ENCODE results near the gene TMEM151A. TPM values are rescaled to one million over a fixed set of nuclear protein-coding genes. Genes with fewer than 3 reads are reported as not detected.
"Not testable (repeated sequence)": the region's sequence is repeated elsewhere in the genome, so short reads cannot be mapped to it uniquely, and the experiment has no call there.

TMEM151A gene
- total RNA-seq, 2 experiments from 2014 or later: 0.11 to 0.14 TPM

DNA sequence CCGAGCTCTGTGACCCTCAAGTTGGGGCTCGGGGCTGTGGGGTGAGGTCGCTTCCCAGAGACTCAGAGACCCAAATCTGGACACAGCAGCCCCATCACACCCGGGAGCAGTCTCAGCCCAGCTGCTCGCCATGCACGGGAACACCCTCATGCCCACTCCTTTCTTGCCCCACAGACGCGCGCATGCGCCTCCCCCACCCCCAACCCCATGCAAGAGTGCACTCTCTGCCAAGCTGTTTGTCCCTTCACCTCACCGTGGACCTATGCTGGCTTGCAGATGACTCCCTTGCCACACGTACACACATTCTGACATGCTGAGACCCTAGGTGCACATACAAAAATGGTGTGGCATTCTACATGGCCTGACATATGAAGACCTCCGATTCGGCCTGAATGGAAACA is 25.6 kb downstream of the TMEM151A start:
- Histone ChIP-seq H3K27me3 (ENCODE audit: control insufficient read depth in 1 of 2, insufficient read depth in 2 of 2, low read length in 2 of 2) (no peaks in the 10 kb centered on the region), H3K36me3 (ENCODE audit: insufficient read depth, low read length) (no peaks in the 10 kb centered on the region), H3K4me1 (ENCODE audit: insufficient read depth, low read length) (peaks cover 63% of the 10 kb centered on the region), H3K27ac (ENCODE audit: low read depth in 1 of 2, low read length in 2 of 2) (peak overlapping the region; percentile 82 to 91), H3K9me3 (ENCODE audit: control insufficient read depth in 1 of 2, insufficient read depth in 1 of 2, low read length in 2 of 2) (no peaks in the 10 kb centered on the region), H3K4me3 (ENCODE audit: low read length) (no peak overlapping the region)
- ATAC-seq (ENCODE audit: poor library complexity) (peak; percentile 6), DNase-seq (peak in 8 of 14 experiments; percentile 31 to 65 (median 48))
- H3K4me3 Mint-ChIP-seq: peak overlapping the region; percentile 88
- H3K4me1 Mint-ChIP-seq (ENCODE audit: low read depth): peaks cover 58% of the 10 kb centered on the region
- H3K27ac Mint-ChIP-seq: peak overlapping the region; percentile 99
- CTCF ChIA-PET: no interaction called here
- intact Hi-C loops (cut with DNase I, micrococcal nuclease): no loop called here
- no peaks in the 10 kb centered on the region for H3K27me3 Mint-ChIP-seq
- no peaks in the 10 kb centered on the region for H3K9me3 Mint-ChIP-seq
- POLR2A ChIA-PET: interaction anchor here (0.9 to 2.3 kb wide), 11 partner anchors 9 to 1572 kb away, joined by 3 to 12 read pairs (median 6); partner anchors contain the start of genes B4GAT1, BRMS1, SLC29A2 and YIF1A
- no peaks in the 10 kb centered on the region for H3K36me3 Mint-ChIP-seq (ENCODE audit: low read depth)
- TF ChIP-seq, protein P1, sequence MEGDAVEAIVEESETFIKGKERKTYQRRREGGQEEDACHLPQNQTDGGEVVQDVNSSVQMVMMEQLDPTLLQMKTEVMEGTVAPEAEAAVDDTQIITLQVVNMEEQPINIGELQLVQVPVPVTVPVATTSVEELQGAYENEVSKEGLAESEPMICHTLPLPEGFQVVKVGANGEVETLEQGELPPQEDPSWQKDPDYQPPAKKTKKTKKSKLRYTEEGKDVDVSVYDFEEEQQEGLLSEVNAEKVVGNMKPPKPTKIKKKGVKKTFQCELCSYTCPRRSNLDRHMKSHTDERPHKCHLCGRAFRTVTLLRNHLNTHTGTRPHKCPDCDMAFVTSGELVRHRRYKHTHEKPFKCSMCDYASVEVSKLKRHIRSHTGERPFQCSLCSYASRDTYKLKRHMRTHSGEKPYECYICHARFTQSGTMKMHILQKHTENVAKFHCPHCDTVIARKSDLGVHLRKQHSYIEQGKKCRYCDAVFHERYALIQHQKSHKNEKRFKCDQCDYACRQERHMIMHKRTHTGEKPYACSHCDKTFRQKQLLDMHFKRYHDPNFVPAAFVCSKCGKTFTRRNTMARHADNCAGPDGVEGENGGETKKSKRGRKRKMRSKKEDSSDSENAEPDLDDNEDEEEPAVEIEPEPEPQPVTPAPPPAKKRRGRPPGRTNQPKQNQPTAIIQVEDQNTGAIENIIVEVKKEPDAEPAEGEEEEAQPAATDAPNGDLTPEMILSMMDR (IDR thresholded peaks at IDR 0.05): no peak

DNA sequence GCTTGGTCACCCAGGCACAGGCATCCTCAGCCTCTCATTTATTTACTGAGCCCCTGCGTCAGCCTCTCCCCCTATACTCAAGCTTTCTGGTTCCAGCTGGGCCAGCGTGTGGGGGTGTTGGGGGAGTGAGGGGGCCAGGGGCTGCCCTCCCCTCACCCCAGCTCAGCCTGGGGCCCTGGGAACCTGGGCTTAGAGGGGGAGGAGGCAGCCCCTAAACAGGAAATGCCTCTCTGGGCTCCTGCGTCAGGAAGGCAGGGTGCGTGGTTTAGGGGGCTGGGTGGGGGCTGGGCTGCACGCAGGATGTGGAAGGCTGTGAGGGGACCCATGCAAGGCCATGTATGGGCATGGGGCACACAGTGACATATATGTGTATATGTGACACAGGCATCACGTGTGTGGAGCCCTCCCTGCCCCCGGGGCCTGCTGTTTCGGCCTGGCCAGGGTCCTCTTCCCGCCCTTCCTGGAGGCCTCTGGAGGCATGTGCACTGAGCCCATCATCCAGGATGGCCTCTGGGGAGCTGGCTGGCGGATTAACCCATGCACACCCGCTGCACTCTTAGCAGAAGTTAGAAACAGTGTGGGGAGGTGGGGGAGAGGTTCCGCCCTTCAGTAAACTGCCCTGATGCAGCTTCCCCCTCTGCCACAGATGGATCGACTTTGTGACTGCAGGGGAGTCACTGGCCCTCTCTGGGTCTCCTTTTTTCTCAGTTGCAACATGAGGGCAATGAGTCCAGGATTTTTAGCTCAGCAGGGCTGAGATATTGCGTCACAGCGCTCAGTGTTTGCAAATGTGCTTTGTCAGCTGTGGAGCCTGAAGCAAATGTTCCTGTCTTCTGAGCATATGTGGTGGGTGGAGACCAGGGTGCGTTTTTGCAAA is 26.3 kb downstream of the TMEM151A start:
- Mint-ChIP-seq H3K27me3 (no peaks in the 10 kb centered on the region), H3K4me1 (ENCODE audit: low read depth) (peaks cover 64% of the 10 kb centered on the region), H3K4me3 (peak overlapping the region; percentile 88), H3K36me3 (ENCODE audit: low read depth) (no peaks in the 10 kb centered on the region), H3K9me3 (no peaks in the 10 kb centered on the region), H3K27ac (peak overlapping the region; percentile 99)
- CTCF ChIA-PET: no interaction called here
- peak overlapping the region; percentile 82 to 91 for H3K27ac ChIP-seq (ENCODE audit: low read depth in 1 of 2, low read length in 2 of 2)
- H3K36me3 ChIP-seq (ENCODE audit: insufficient read depth, low read length): no peaks in the 10 kb centered on the region
- H3K9me3 ChIP-seq (ENCODE audit: control insufficient read depth in 1 of 2, insufficient read depth in 1 of 2, low read length in 2 of 2): no peaks in the 10 kb centered on the region
- H3K4me1 ChIP-seq (ENCODE audit: insufficient read depth, low read length): peaks cover 58% of the 10 kb centered on the region
- POLR2A ChIA-PET: interaction anchor here (0.7 to 2.3 kb wide), 13 partner anchors 9 to 1573 kb away, joined by 3 to 12 read pairs (median 4); partner anchors contain the start of genes B4GAT1, BRMS1, SLC29A2 and YIF1A
- intact Hi-C loops (cut with DNase I, micrococcal nuclease): no loop called here
- TF ChIP-seq, protein P1 (IDR thresholded peaks at IDR 0.05): no peak
- no peaks in the 10 kb centered on the region for H3K27me3 ChIP-seq (ENCODE audit: control insufficient read depth in 1 of 2, insufficient read depth in 2 of 2, low read length in 2 of 2)
- DNase-seq (peak; percentile 31 to 91 (median 64)), ATAC-seq (ENCODE audit: poor library complexity) (peak; percentile 90)
- peak overlapping the region; percentile 14 for H3K4me3 ChIP-seq (ENCODE audit: low read length)

DNA sequence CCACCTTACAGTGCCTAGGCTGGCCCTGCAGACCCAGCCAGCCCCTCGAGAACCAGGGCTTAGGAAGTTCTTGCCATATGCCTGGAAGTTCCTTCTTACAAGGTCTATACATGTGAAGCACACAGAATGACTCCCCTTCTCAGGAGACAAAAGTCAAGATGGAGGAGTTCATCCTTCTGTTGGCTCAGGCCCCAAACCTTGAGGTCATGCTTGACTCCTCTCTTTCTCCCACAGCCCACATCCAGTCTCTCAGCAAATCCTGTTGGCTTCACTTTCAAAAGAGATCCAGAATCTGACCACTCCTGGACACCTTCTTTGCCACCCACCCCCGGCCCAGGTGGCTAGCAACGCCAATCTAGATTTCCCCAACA is 26.9 kb downstream of the TMEM151A start:
- peak overlapping the region; percentile 99 for H3K27ac Mint-ChIP-seq
- H3K27ac ChIP-seq (ENCODE audit: low read depth in 1 of 2, low read length in 2 of 2): peak overlapping the region; percentile 82 to 91

DNA sequence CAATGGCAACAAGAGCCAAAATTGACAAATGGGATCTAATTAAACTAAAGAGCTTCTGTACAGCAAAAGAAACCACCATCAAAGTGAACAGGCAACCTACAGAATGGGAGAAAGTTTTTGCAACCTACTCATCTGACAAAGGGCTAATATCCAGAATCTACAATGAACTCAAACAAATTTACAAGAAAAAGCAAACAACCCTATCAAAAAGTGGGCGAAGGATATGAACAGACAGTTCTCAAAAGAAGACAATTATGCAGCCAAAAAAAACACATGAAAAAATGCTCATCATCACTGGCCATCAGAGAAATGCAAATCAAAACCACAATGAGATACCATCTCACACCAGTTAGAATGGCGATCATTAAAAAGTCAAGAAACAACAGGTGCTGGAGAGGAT is 28.6 kb downstream of the TMEM151A start:
- not testable (repeated sequence) for ATAC-seq (ENCODE audit: poor library complexity)
- H3K27ac Mint-ChIP-seq: peak overlapping the region; percentile 42

More for the DNA sequence above, 26.9 kb downstream of the TMEM151A start:
- no peaks in the 10 kb centered on the region for H3K36me3 Mint-ChIP-seq (ENCODE audit: low read depth)
- intact Hi-C loops (cut with DNase I, micrococcal nuclease): no loop called here
- no peaks in the 10 kb centered on the region for H3K27me3 ChIP-seq (ENCODE audit: control insufficient read depth in 1 of 2, insufficient read depth in 2 of 2, low read length in 2 of 2)
- peak overlapping the region; percentile 14 for H3K4me3 ChIP-seq (ENCODE audit: low read length)
- no peaks in the 10 kb centered on the region for H3K9me3 Mint-ChIP-seq
- H3K4me1 Mint-ChIP-seq (ENCODE audit: low read depth): peaks cover 70% of the 10 kb centered on the region
- TF ChIP-seq, protein P1 (IDR thresholded peaks at IDR 0.05): no peak
- POLR2A ChIA-PET: interaction anchor here (0.7 to 2.3 kb wide), 6 partner anchors 8 to 820 kb away, joined by 3 to 12 read pairs (median 6); partner anchors contain the start of genes BRMS1 and YIF1A
- H3K4me1 ChIP-seq (ENCODE audit: insufficient read depth, low read length): peaks cover 51% of the 10 kb centered on the region
- no peaks in the 10 kb centered on the region for H3K27me3 Mint-ChIP-seq
- H3K36me3 ChIP-seq (ENCODE audit: insufficient read depth, low read length): no peaks in the 10 kb centered on the region
- DNase-seq (no peak), ATAC-seq (ENCODE audit: poor library complexity) (no peak)
- H3K9me3 ChIP-seq (ENCODE audit: control insufficient read depth in 1 of 2, insufficient read depth in 1 of 2, low read length in 2 of 2): no peaks in the 10 kb centered on the region
- CTCF ChIA-PET: no interaction called here
- peak overlapping the region; percentile 88 for H3K4me3 Mint-ChIP-seq

GRCh38 chr11:66320748-66321147 is 29.1 kb downstream of the TMEM151A start:
- H3K36me3 Mint-ChIP-seq (ENCODE audit: low read depth); H3K4me3 Mint-ChIP-seq; H3K27me3 Mint-ChIP-seq; H3K27ac Mint-ChIP-seq; DNase-seq; POLR2A ChIA-PET; CTCF ChIA-PET; H3K36me3 ChIP-seq (ENCODE audit: insufficient read depth, low read length); H3K27me3 ChIP-seq (ENCODE audit: control insufficient read depth in 1 of 2, insufficient read depth in 2 of 2, low read length in 2 of 2); H3K9me3 ChIP-seq (ENCODE audit: control insufficient read depth in 1 of 2, insufficient read depth in 1 of 2, low read length in 2 of 2); intact Hi-C loops (cut with DNase I, micrococcal nuclease); H3K4me3 ChIP-seq (ENCODE audit: low read length); ATAC-seq (ENCODE audit: poor library complexity); H3K27ac ChIP-seq (ENCODE audit: low read depth in 1 of 2, low read length in 2 of 2); H3K9me3 Mint-ChIP-seq: not testable (repeated sequence)
- peaks cover 42% of the 10 kb centered on the region for H3K4me1 ChIP-seq (ENCODE audit: insufficient read depth, low read length)
- peaks cover 65% of the 10 kb centered on the region for H3K4me1 Mint-ChIP-seq (ENCODE audit: low read depth)

More for the DNA sequence above, 28.6 kb downstream of the TMEM151A start:
- H3K27me3 ChIP-seq (ENCODE audit: control insufficient read depth in 1 of 2, insufficient read depth in 2 of 2, low read length in 2 of 2); POLR2A ChIA-PET; DNase-seq; H3K36me3 Mint-ChIP-seq (ENCODE audit: low read depth); H3K9me3 Mint-ChIP-seq; H3K9me3 ChIP-seq (ENCODE audit: control insufficient read depth in 1 of 2, insufficient read depth in 1 of 2, low read length in 2 of 2); H3K4me3 Mint-ChIP-seq; H3K27ac ChIP-seq (ENCODE audit: low read depth in 1 of 2, low read length in 2 of 2); H3K27me3 Mint-ChIP-seq; H3K36me3 ChIP-seq (ENCODE audit: insufficient read depth, low read length); H3K4me3 ChIP-seq (ENCODE audit: low read length); intact Hi-C loops (cut with DNase I, micrococcal nuclease): not testable (repeated sequence)
- CTCF ChIA-PET: interaction anchor here (1.3 kb wide), 1 partner anchor 38 kb away, joined by 3 read pairs; no protein-coding TSS in a partner anchor
- H3K4me1 Mint-ChIP-seq (ENCODE audit: low read depth): peaks cover 67% of the 10 kb centered on the region
- peaks cover 40% of the 10 kb centered on the region for H3K4me1 ChIP-seq (ENCODE audit: insufficient read depth, low read length)
